Tibial artery (tissue), 4 donors: ENCODE measurements around the gene DR1.

Source experiments
- DNase-seq, 2 donors: peaks; one replicate each; pipeline ENCODE4 v3.0.0-alpha.2; 2019
- H3K27ac ChIP-seq, 2 donors: fragments of 200-600 bp; sonication (generic) in 1 of 2; 1 replicate in 1 of 2; 2 replicates in 1 of 2; pipeline ENCODE4 v1.5.1; 2018 to 2019; ENCODE audit warnings: mild to moderate bottlenecking in 1 of 2
- H3K27me3 ChIP-seq, 2 donors: fragments of 200-600 bp; sonication (generic) in 1 of 2; one replicate each; pipeline versions ENCODE4 v1.5.1 to v1.6.0; 2016 to 2019
- H3K36me3 ChIP-seq, 3 donors: fragments of 200-600 bp; sonication (generic) in 2 of 3; one replicate each; pipeline ENCODE4 v1.5.1; 2016 to 2019; ENCODE audit warnings: mild to moderate bottlenecking in 2 of 3
- H3K4me1 ChIP-seq, 4 donors: fragments of 200-600 bp; sonication (generic) in 2 of 4; 1 replicate in 3 of 4; 2 replicates in 1 of 4; pipeline ENCODE4 v1.5.1; 2016 to 2019
- H3K4me3 ChIP-seq, 2 donors: fragments of 200-600 bp; sonication (generic) in 1 of 2; 1 replicate in 1 of 2; 2 replicates in 1 of 2; pipeline ENCODE4 v1.5.1; 2018 to 2019; ENCODE audit warnings: mild to moderate bottlenecking in 2 of 2
- H3K9me3 ChIP-seq, 3 donors: fragments of 200-600 bp; sonication (generic) in 1 of 3; one replicate each; pipeline ENCODE4 v1.5.1; 2016 to 2019
- intact Hi-C: fragments of 100-400 bp; cut with DNase I; formaldehyde crosslinking; loops from one replicate; pipeline ENCODE4 v1.15.0; 2023; ENCODE audit warnings: low total_unique reads
- TF ChIP-seq, protein P1 (sequence below), 2 experiments: fragments of 200-600 bp in 1 of 2; fragments of 450-650 bp in 1 of 2; IDR thresholded peaks; one replicate each; pipeline ENCODE4 v1.5.1; 2017 to 2019; ENCODE audit warnings: antibody characterized with exemption in 2 of 2, mild to moderate bottlenecking in 1 of 2, moderate library complexity in 1 of 2

DR1 gene

DNA sequence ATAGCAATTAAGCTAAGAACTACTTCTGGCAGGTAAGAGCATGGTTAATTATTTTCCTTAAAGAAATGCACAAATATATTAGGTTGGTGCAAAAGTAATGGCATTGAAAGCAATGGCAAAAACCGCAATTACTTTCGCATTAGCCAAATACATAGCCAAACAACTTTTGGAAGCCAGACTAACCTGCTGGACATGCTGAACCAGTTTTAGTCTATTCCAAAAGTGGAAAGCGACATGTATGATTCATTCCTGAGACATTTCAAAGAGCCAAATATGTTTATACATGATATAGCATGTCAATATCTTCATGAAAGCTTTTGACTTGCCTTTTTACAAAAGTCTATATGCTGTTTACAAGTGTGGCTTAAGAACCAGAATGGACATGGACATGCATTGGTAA, 23.4 kb upstream of the DR1 start:
- Histone ChIP-seq H3K36me3 (no peaks in the 10 kb centered on the region), H3K4me3 (no peak overlapping the region), H3K27ac (no peak overlapping the region), H3K9me3 (no peaks in the 10 kb centered on the region), H3K27me3 (no peaks in the 10 kb centered on the region), H3K4me1 (no peaks in the 10 kb centered on the region)
- intact Hi-C loops: no loop called here
- TF ChIP-seq, protein P1, sequence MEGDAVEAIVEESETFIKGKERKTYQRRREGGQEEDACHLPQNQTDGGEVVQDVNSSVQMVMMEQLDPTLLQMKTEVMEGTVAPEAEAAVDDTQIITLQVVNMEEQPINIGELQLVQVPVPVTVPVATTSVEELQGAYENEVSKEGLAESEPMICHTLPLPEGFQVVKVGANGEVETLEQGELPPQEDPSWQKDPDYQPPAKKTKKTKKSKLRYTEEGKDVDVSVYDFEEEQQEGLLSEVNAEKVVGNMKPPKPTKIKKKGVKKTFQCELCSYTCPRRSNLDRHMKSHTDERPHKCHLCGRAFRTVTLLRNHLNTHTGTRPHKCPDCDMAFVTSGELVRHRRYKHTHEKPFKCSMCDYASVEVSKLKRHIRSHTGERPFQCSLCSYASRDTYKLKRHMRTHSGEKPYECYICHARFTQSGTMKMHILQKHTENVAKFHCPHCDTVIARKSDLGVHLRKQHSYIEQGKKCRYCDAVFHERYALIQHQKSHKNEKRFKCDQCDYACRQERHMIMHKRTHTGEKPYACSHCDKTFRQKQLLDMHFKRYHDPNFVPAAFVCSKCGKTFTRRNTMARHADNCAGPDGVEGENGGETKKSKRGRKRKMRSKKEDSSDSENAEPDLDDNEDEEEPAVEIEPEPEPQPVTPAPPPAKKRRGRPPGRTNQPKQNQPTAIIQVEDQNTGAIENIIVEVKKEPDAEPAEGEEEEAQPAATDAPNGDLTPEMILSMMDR (IDR thresholded peaks at IDR 0.05): no peak
- no peak for DNase-seq

DNA sequence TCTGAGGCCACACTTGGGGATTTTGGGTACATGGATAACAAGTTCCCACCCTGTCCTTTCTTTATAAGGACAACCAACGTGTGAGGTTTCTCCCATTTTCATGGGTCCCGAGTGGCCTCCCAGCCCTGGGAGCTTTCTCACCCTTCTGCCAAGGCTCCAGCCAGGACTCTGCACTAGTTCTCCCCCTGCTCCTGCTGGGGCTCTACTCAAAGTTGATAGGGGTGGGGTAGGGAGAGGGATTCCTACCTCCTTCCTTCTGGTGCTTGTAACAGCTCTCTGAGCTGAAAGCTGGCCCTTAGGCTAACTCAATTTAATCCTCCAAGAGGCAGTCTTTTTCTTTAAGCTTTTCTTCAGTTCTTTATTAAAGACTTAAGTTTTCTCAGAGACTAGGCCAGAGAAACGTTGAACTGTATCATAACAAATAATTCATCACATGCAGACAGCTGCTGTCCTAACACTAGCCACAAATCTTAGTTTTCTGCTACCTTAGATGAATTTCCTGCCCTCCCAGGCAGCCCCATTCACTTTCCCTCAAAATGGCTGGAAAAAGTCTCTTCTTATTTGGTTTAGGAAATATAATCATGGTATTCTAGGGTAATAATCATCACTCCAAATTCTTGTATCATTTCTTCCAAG, 22.4 kb upstream of the DR1 start:
- Histone ChIP-seq H3K4me1 (no peaks in the 10 kb centered on the region), H3K36me3 (no peaks in the 10 kb centered on the region), H3K9me3 (no peaks in the 10 kb centered on the region), H3K4me3 (no peak overlapping the region), H3K27ac (no peak overlapping the region), H3K27me3 (no peaks in the 10 kb centered on the region)
- intact Hi-C loops: no loop called here
- DNase-seq: no peak
- TF ChIP-seq, protein P1 (IDR thresholded peaks at IDR 0.05): no peak

DNA sequence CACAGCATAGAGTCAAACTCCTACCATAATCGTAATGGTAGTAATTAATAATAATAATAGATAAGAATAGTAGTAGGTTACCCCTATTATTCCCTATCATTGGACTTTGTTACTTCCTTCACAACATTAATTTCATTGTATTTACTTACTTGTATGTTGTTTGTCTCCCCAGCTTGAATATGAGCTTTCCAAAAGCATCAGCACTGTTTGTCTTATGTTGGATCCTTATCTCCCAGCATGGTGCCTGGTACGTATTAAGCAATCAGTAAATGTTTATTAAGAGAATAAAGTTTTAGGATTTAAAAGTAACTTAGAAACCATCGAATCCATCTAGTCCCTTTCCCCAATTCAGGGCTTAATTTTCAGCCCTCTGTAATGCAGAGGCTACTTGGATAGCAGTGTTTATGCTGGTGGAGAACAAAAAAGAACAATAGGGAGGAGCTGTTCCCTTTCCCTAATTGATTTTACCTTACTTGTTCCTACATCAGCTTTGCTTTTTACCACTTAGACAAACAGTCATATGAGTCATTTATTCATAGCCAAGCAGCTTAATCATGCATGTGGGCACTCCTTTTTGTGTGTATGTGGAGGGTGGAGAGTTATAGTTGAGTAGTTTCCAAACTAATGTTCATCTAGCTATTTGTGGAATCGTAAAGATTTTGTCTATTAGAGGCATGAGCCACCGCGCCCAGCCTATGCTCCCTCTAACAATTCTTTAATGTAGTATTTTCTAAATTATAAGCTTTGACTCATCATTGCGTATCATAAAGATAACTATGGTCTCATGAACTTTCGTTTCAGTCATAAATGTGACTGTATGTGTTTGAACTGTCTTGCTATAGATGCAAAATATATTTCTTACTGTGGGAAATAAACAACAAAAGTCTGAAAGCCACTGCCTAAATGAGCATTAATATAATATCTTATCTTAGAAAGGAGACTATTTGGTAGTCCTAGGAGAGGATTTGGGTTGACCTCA, 20.9 kb upstream of the DR1 start:
- intact Hi-C loops: no loop called here

DNA sequence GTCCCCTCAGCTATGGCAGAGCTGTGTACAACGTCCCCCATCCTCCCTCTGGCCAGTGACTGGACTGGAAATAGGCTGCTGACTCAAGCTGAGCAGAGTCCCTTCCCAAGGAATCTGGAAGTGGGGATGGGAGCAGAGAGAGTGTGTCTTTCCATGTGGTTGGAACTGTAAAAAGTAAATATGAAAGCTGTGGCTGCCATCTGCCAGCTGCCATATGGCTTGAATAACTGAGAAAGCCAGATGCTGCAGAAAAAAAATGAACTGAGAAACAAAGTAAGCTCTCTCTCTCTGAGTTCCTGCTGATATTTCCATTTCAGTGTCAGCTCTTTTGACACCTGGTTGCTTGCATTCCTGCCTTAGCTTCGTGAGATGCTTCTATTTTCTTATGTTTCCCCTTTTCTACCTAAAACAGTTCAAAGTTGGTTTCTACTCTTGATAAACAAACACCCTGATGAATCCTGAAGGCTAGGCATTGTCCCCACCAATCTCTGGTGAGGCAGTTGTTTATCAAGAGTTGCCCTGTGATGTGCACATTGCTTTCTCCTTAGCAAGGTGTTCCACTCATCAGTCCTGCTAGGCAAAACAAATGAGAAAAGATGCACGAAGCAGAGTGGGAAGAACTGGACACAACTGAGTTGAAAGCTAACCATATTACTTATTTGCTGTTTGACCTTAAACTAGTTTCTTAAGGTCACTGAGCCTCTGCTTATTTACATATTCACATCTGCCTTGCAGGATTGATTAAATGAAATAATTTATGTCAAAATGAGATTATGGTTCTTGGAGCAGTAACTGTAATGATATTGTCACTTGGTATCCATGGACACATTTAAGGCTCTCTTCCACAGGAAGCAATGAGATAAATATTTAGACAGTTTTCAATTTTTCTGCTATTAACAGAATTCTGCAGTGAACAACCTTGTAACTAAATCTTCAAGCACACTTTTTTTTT, 16.6 kb upstream of the DR1 start:
- TF ChIP-seq, protein P1 (IDR thresholded peaks at IDR 0.05): no peak
- no peaks in the 10 kb centered on the region for H3K36me3 ChIP-seq
- intact Hi-C loops: no loop called here
- H3K4me3 ChIP-seq: no peak overlapping the region
- H3K27ac ChIP-seq: no peak overlapping the region
- H3K4me1 ChIP-seq: no peaks in the 10 kb centered on the region
- no peak for DNase-seq
- no peaks in the 10 kb centered on the region for H3K9me3 ChIP-seq
- H3K27me3 ChIP-seq: no peaks in the 10 kb centered on the region

More for the DNA sequence above, 20.9 kb upstream of the DR1 start:
- no peaks in the 10 kb centered on the region for H3K27me3 ChIP-seq
- no peaks in the 10 kb centered on the region for H3K36me3 ChIP-seq
- TF ChIP-seq, protein P1 (IDR thresholded peaks at IDR 0.05): no peak
- no peak overlapping the region for H3K4me3 ChIP-seq
- H3K4me1 ChIP-seq: no peaks in the 10 kb centered on the region
- no peaks in the 10 kb centered on the region for H3K9me3 ChIP-seq
- no peak overlapping the region for H3K27ac ChIP-seq
- DNase-seq: no peak

DNA sequence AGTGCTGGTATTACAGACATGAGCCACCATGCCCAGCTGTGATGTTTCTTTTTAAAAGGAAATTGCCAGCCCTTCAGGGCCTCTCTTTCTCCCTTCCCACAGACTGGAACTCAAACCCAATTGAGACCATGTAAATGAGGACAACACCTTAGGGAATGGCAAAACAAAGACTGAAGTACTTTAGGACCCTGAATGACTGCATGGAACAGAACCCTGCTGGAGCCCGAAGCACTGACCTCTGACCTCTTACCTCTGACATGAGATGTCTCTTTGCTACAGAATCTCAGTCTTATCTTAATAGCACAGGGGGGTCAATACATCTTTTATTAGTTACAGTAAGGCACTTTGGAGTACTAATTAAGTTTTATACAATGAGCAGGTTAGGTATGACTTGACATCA, 15.5 kb upstream of the DR1 start:
- Histone ChIP-seq H3K4me3 (no peak overlapping the region), H3K27ac (no peak overlapping the region), H3K4me1 (no peaks in the 10 kb centered on the region), H3K36me3 (no peaks in the 10 kb centered on the region), H3K9me3 (no peaks in the 10 kb centered on the region), H3K27me3 (no peaks in the 10 kb centered on the region)
- intact Hi-C loops: no loop called here
- TF ChIP-seq, protein P1 (IDR thresholded peaks at IDR 0.05): no peak
- DNase-seq: no peak
